BLaER1 (cell line): ENCODE data around the gene WNT5A.

ENCODE experiments used
- H3K27ac ChIP-seq: shearing (Covaris generic); formaldehyde crosslinking; 2 replicates; pipeline ENCODE4 v1.8.1; 2022
- H3K27me3 ChIP-seq: shearing (Covaris generic); formaldehyde crosslinking; 2 replicates; pipeline ENCODE4 v1.8.1; 2022
- H3K36me3 ChIP-seq: shearing (Covaris generic); formaldehyde crosslinking; 2 replicates; pipeline ENCODE4 v1.8.1; 2022
- H3K4me1 ChIP-seq: shearing (Covaris generic); formaldehyde crosslinking; 2 replicates; pipeline ENCODE4 v1.8.1; 2022
- H3K4me2 ChIP-seq: shearing (Covaris generic); formaldehyde crosslinking; 2 replicates; pipeline ENCODE4 v1.8.1; 2022
- H3K4me3 ChIP-seq: shearing (Covaris generic); formaldehyde crosslinking; 2 replicates; pipeline ENCODE4 v1.8.1; 2022
- H3K9ac ChIP-seq: shearing (Covaris generic); formaldehyde crosslinking; 2 replicates; pipeline ENCODE4 v1.8.1; 2022
- H3K9me3 ChIP-seq: shearing (Covaris generic); formaldehyde crosslinking; 2 replicates; pipeline ENCODE4 v1.8.1; 2022
- H4K20me1 ChIP-seq: shearing (Covaris generic); formaldehyde crosslinking; 2 replicates; pipeline ENCODE4 v1.8.1; 2022
- Cebpa-rat ChIP-seq: shearing (Covaris generic); IDR thresholded peaks from 2 replicates; pipeline ENCODE4 v1.8.1; 2022

WNT5A gene

GRCh38 chr3:55471522-55472280, 15.4 kb downstream of the WNT5A start:
- Histone ChIP-seq H4K20me1 (no peaks in the 10 kb centered on the region), H3K36me3 (no peaks in the 10 kb centered on the region), H3K27me3 (no peaks in the 10 kb centered on the region), H3K4me3 (no peak overlapping the region), H3K4me1 (no peaks in the 10 kb centered on the region), H3K4me2 (no peak overlapping the region), H3K27ac (no peak overlapping the region), H3K9me3 (no peaks in the 10 kb centered on the region), H3K9ac (no peak overlapping the region)
- TF ChIP-seq Cebpa-rat, result no peak

GRCh38 chr3:55471084-55471483, 16.0 kb downstream of the WNT5A start:
- Histone ChIP-seq H3K27ac (no peak overlapping the region), H3K27me3 (no peaks in the 10 kb centered on the region), H3K4me2 (no peak overlapping the region), H3K9ac (no peak overlapping the region), H4K20me1 (no peaks in the 10 kb centered on the region), H3K4me3 (no peak overlapping the region), H3K36me3 (no peaks in the 10 kb centered on the region), H3K9me3 (no peaks in the 10 kb centered on the region), H3K4me1 (no peaks in the 10 kb centered on the region)
- TF ChIP-seq Cebpa-rat, result no peak

GRCh38 chr3:55469957-55470526, 17.1 kb downstream of the WNT5A start:
- no peaks in the 10 kb centered on the region for H3K9me3 ChIP-seq
- no peaks in the 10 kb centered on the region for H3K4me1 ChIP-seq
- no peaks in the 10 kb centered on the region for H3K36me3 ChIP-seq
- H3K27me3 ChIP-seq, result no peaks in the 10 kb centered on the region
- no peak overlapping the region for H3K27ac ChIP-seq
- no peak overlapping the region for H3K9ac ChIP-seq
- TF ChIP-seq Cebpa-rat, result no peak
- H3K4me2 ChIP-seq, result no peak overlapping the region
- no peak overlapping the region for H3K4me3 ChIP-seq
- no peaks in the 10 kb centered on the region for H4K20me1 ChIP-seq

DNA sequence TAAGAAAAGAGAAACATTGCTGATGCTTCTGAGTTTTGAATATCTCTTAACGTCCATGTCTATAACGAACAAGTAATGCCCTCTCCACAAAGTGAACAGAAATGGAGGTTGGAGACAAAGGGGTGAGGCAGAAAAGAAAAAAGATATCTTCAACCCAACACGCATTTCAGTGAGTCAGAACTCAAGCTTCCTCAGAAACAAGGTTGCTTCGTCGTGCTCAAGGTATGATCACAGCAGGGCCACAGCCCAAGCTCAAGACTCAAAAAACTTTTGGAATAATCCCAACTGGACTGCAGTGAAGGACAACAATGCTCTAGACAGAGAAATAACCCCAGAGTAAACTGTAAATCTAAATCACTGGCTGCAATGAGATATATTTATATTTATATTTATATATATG, 18.9 kb downstream of the WNT5A start:
- Histone ChIP-seq H3K9ac (no peak overlapping the region), H3K4me3 (no peak overlapping the region), H3K27ac (no peak overlapping the region), H3K4me1 (no peaks in the 10 kb centered on the region), H4K20me1 (no peaks in the 10 kb centered on the region), H3K4me2 (no peak overlapping the region), H3K9me3 (no peaks in the 10 kb centered on the region), H3K27me3 (no peaks in the 10 kb centered on the region), H3K36me3 (no peaks in the 10 kb centered on the region)
- no peak for TF ChIP-seq Cebpa-rat

- no peak for TF ChIP-seq Cebpa-rat
- no peak overlapping the region for H3K4me2 ChIP-seq
- H3K9me3 ChIP-seq, result no peaks in the 10 kb centered on the region
- no peaks in the 10 kb centered on the region for H3K36me3 ChIP-seq
- no peak overlapping the region for H3K4me3 ChIP-seq
- no peaks in the 10 kb centered on the region for H4K20me1 ChIP-seq
- no peaks in the 10 kb centered on the region for H3K4me1 ChIP-seq
- H3K27ac ChIP-seq, result no peak overlapping the region
- H3K27me3 ChIP-seq, result no peaks in the 10 kb centered on the region
- H3K9ac ChIP-seq, result no peak overlapping the region
Observed at GRCh38 chr3:55467099-55467498, 20.0 kb downstream of the WNT5A start.

- Histone ChIP-seq H3K4me3 (no peak overlapping the region), H3K4me2 (no peak overlapping the region), H3K36me3 (no peaks in the 10 kb centered on the region), H3K27ac (no peak overlapping the region), H3K9me3 (no peaks in the 10 kb centered on the region), H4K20me1 (no peaks in the 10 kb centered on the region), H3K4me1 (no peaks in the 10 kb centered on the region), H3K9ac (no peak overlapping the region), H3K27me3 (no peaks in the 10 kb centered on the region)
- no peak for TF ChIP-seq Cebpa-rat
Observed at GRCh38 chr3:55466526-55466925, 20.6 kb downstream of the WNT5A start.

GRCh38 chr3:55461896-55462295, 25.2 kb downstream of the WNT5A start:
- Histone ChIP-seq H3K9me3 (no peaks in the 10 kb centered on the region), H3K9ac (no peak overlapping the region), H3K36me3 (no peaks in the 10 kb centered on the region), H3K27ac (no peak overlapping the region), H3K4me3 (no peak overlapping the region), H3K27me3 (no peaks in the 10 kb centered on the region), H3K4me2 (no peak overlapping the region), H4K20me1 (no peaks in the 10 kb centered on the region), H3K4me1 (no peaks in the 10 kb centered on the region)
- TF ChIP-seq Cebpa-rat, result no peak

DNA sequence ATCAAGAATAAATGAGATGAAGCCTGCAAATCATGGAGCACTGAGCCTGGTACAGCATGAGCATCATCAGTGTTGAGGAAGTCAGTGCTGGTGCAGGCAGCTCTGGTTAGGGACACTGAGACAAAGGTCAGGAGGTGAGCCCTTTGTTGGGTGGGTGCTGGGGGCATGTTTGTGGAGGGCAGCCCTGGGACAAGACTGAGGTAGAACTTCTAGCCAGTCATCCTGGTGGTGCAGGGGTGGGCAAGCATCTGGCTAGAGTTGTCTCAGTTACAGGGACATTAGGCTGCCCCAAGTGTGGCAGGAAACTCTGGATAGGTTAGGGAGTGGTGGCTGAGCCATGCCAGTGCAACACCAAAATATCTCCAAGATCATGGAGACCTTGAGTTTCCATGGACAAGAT, 27.3 kb downstream of the WNT5A start:
- H3K9ac ChIP-seq, result no peak overlapping the region
- peaks cover under 1% of the 10 kb centered on the region; the same call in 1 of the 2 replicates for H3K4me1 ChIP-seq
- no peaks in the 10 kb centered on the region for H3K27me3 ChIP-seq
- TF ChIP-seq Cebpa-rat, result no peak
- H3K36me3 ChIP-seq, result no peaks in the 10 kb centered on the region
- H4K20me1 ChIP-seq, result no peaks in the 10 kb centered on the region
- no peaks in the 10 kb centered on the region for H3K9me3 ChIP-seq
- no peak overlapping the region for H3K4me3 ChIP-seq
- no peak overlapping the region for H3K27ac ChIP-seq
- no peak overlapping the region for H3K4me2 ChIP-seq

GRCh38 chr3:55458181-55458790, 28.8 kb downstream of the WNT5A start:
- H3K36me3 ChIP-seq, result no peaks in the 10 kb centered on the region
- no peak for TF ChIP-seq Cebpa-rat
- H3K27ac ChIP-seq, result no peak overlapping the region
- no peaks in the 10 kb centered on the region for H4K20me1 ChIP-seq
- no peaks in the 10 kb centered on the region for H3K9me3 ChIP-seq
- H3K4me2 ChIP-seq, result no peak overlapping the region
- H3K4me3 ChIP-seq, result no peak overlapping the region
- H3K9ac ChIP-seq, result no peak overlapping the region
- H3K4me1 ChIP-seq, result peaks cover 13% of the 10 kb centered on the region
- no peaks in the 10 kb centered on the region for H3K27me3 ChIP-seq

GRCh38 chr3:55455915-55456314, 31.2 kb downstream of the WNT5A start:
- no peak for TF ChIP-seq Cebpa-rat
- Histone ChIP-seq H3K4me3 (no peak overlapping the region), H3K9ac (no peak overlapping the region), H3K27ac (no peak overlapping the region), H3K36me3 (no peaks in the 10 kb centered on the region), H3K27me3 (no peaks in the 10 kb centered on the region), H3K9me3 (no peaks in the 10 kb centered on the region), H3K4me1 (peaks cover 13% of the 10 kb centered on the region), H3K4me2 (no peak overlapping the region), H4K20me1 (no peaks in the 10 kb centered on the region)
